CD14-positive monocyte (primary cell): ENCODE measurements around the gene LPO. TPM values are rescaled to one million over a fixed set of nuclear protein-coding genes. Genes with fewer than 3 reads are reported as not detected.
A peak's percentile ranks its signal among the peaks of the same experiment; 100 is the strongest.

Experiments
- DNase-seq, 3 donors: peaks; one replicate each; pipeline ENCODE4 v3.0.0-alpha.2; 2011 to 2022
- H2AFZ ChIP-seq: 2 replicates; pipeline ENCODE4 v1.6.0; 2012; ENCODE audit warnings: mild to moderate bottlenecking, low read depth, low read length, inconsistent platforms; ENCODE audit not compliant: insufficient read depth, poor library complexity, severe bottlenecking
- H3K27ac ChIP-seq, 2 donors: 1 replicate in 1 of 2; 2 replicates in 1 of 2; pipeline ENCODE4 v1.5.1; 2012 to 2013; ENCODE audit warnings: low read length in 2 of 2, control low read depth in 1 of 2, inconsistent platforms in 1 of 2, low read depth in 1 of 2, mild to moderate bottlenecking in 1 of 2
- H3K27me3 ChIP-seq, 2 donors: one replicate each; pipeline versions ENCODE4 v1.6.0 to v1.6.1; 2011 to 2013; ENCODE audit warnings: low read length in 2 of 2; ENCODE audit not compliant: control insufficient read depth in 2 of 2, insufficient read depth in 2 of 2
- H3K36me3 ChIP-seq, 2 donors: replicated peaks in 1 of 2; 1 replicate in 1 of 2; 2 replicates in 1 of 2; pipeline versions ENCODE4 v1.5.1 to v1.6.1; 2012 to 2013; ENCODE audit warnings: low read length in 2 of 2, control low read depth in 1 of 2, inconsistent platforms in 1 of 2, mild to moderate bottlenecking in 1 of 2; ENCODE audit not compliant: insufficient read depth in 2 of 2, control insufficient read depth in 1 of 2
- H3K4me1 ChIP-seq, 2 donors: 1 replicate in 1 of 2; 2 replicates in 1 of 2; pipeline versions ENCODE4 v1.5.1 to v1.6.1; 2012 to 2013; ENCODE audit warnings: low read length in 2 of 2, control low read depth in 1 of 2, inconsistent platforms in 1 of 2, mild to moderate bottlenecking in 1 of 2, moderate library complexity in 1 of 2; ENCODE audit not compliant: insufficient read depth in 2 of 2, control insufficient read depth in 1 of 2
- H3K4me2 ChIP-seq: replicated peaks from 2 replicates; pipeline ENCODE3; 2012; ENCODE audit warnings: low read length, moderate library complexity, mild to moderate bottlenecking; ENCODE audit not compliant: poor library complexity, severe bottlenecking; ENCODE audit errors: extremely low read depth
- H3K4me3 ChIP-seq, 3 experiments: fragments of 200-600 bp in 1 of 3; sonication (generic) in 1 of 3; replicated peaks in 1 of 3; 1 replicate in 2 of 3; 2 replicates in 1 of 3; pipeline ENCODE4 v1.5.1; 2011 to 2013; ENCODE audit warnings: low read length in 3 of 3, mild to moderate bottlenecking in 3 of 3, control low read depth in 2 of 3, low read depth in 2 of 3, inconsistent platforms in 1 of 3, moderate library complexity in 1 of 3
- H3K79me2 ChIP-seq: 2 replicates; pipeline ENCODE4 v1.6.0; 2012; ENCODE audit warnings: mild to moderate bottlenecking, control low read depth, inconsistent platforms, low read length, moderate library complexity; ENCODE audit not compliant: insufficient read depth
- H3K9ac ChIP-seq: 2 replicates; pipeline ENCODE4 v1.6.0; 2017; ENCODE audit warnings: low read length, mild to moderate bottlenecking; ENCODE audit not compliant: insufficient read depth, poor library complexity, severe bottlenecking
- H3K9me3 ChIP-seq, 2 donors: replicated peaks in 1 of 2; 1 replicate in 1 of 2; 2 replicates in 1 of 2; pipeline versions ENCODE4 v1.5.1 to v1.6.1; 2012 to 2013; ENCODE audit warnings: low read length in 2 of 2, control low read depth in 1 of 2; ENCODE audit not compliant: control insufficient read depth in 1 of 2, insufficient read depth in 1 of 2
- H4K20me1 ChIP-seq: 2 replicates; pipeline ENCODE4 v1.6.0; 2012; ENCODE audit warnings: mild to moderate bottlenecking, low read length, control low read depth, moderate library complexity; ENCODE audit not compliant: insufficient read depth
- H3K27ac Mint-ChIP-seq, 7 donors: one replicate each; pipeline ENCODE4 v1.8.0; 2020; ENCODE audit warnings: mild to moderate bottlenecking in 7 of 7, mixed read lengths in 7 of 7, moderate library complexity in 6 of 7, inconsistent platforms in 2 of 7
- H3K27me3 Mint-ChIP-seq, 3 donors: one replicate each; pipeline ENCODE4 v1.8.0; 2021 to 2022; ENCODE audit warnings: low read depth in 3 of 3, mild to moderate bottlenecking in 3 of 3, mixed read lengths in 3 of 3, moderate library complexity in 3 of 3, inconsistent platforms in 1 of 3
- H3K36me3 Mint-ChIP-seq, 2 donors: one replicate each; pipeline ENCODE4 v1.8.0; 2020; ENCODE audit warnings: mixed read lengths in 2 of 2, inconsistent platforms in 1 of 2, mild to moderate bottlenecking in 1 of 2
- H3K4me1 Mint-ChIP-seq: one replicate; pipeline ENCODE4 v1.8.0; 2020; ENCODE audit warnings: mild to moderate bottlenecking, mixed read lengths
- H3K4me3 Mint-ChIP-seq, 2 donors: one replicate each; pipeline ENCODE4 v1.8.0; 2020; ENCODE audit warnings: mild to moderate bottlenecking in 2 of 2, mixed read lengths in 2 of 2, moderate library complexity in 1 of 2
- H3K9me3 Mint-ChIP-seq, 7 donors: one replicate each; pipeline ENCODE4 v1.8.0; 2020 to 2022; ENCODE audit warnings: mixed read lengths in 7 of 7, mild to moderate bottlenecking in 6 of 7, moderate library complexity in 6 of 7, inconsistent platforms in 2 of 7
- CTCF ChIP-seq: fragments of 200-600 bp; IDR thresholded peaks from one replicate; pipeline ENCODE4 v1.8.0; 2022; ENCODE audit warnings: antibody characterized with exemption, mild to moderate bottlenecking
- WGBS: methylation state at CpG from one replicate; pipeline ENCODE4 v1.1.5; 2013; ENCODE audit warnings: missing lambda C conversion rate; ENCODE audit not compliant: insufficient coverage; 5-methylcytosine and 5-hydroxymethylcytosine counted together
- intact Hi-C, 2 donors: fragments of 100-400 bp; cut with micrococcal nuclease; formaldehyde crosslinking; loops; one replicate each; pipeline versions ENCODE4 v1.15.0 to v1.15.1; 2023
- polyA plus RNA-seq, 3 donors: library from polyadenylated mRNA; depleted of rRNA in 1 of 3; unstranded in 2 of 3; stranded (reverse) in 1 of 3; fragments of 300-500 nt in 2 of 3; fragments of >200 nt in 1 of 3; fragmentation: Illumina TruSeq in 2 of 3; gene quantifications; 1 replicate in 2 of 3; 2 replicates in 1 of 3; pipeline ENCODE4 v1.2.3, GENCODE V29; 2012 to 2021

The LPO gene
- polyA plus RNA-seq, 3 donors, result 0.04 to 0.43 TPM; not detected in 1

GRCh38 chr17:58273453-58274104 lies 35.2 kb downstream of the LPO start:
- Mint-ChIP-seq H3K4me3 (peak overlapping the region; percentile 27 to 53), H3K9me3 (peaks cover 0 to 1% (median 0%) of the 10 kb centered on the region in 7 donors), H3K36me3 (peaks cover 19 to 25% of the 10 kb centered on the region in 2 donors), H3K27ac (peak overlapping the region in 3 of 7 donors; percentile 11 to 72 (median 36)), H3K27me3 (peaks cover 0 to 3% (median 0%) of the 10 kb centered on the region in 3 donors), H3K4me1 (peaks cover 86% of the 10 kb centered on the region)
- Histone ChIP-seq H3K9me3 (no peaks in the 10 kb centered on the region), H4K20me1 (no peaks in the 10 kb centered on the region), H3K79me2 (peaks cover 93% of the 10 kb centered on the region), H3K36me3 (no peaks in the 10 kb centered on the region), H3K9ac (no peak overlapping the region), H3K27me3 (no peaks in the 10 kb centered on the region), H3K27ac (peak overlapping the region in 1 of 2 donors; percentile 62), H3K4me1 (peaks cover 69 to 82% of the 10 kb centered on the region in 2 donors), H3K4me3 (peak overlapping the region in 1 of 3 experiments; percentile 25), H2AFZ (peak overlapping the region; percentile 54), H3K4me2 (peak overlapping the region; percentile 31)
- WGBS, result 30% methylated on average over 7 of the region's 15 CpGs
- DNase-seq, result no peak
- intact Hi-C loops, result no loop called here
- TF ChIP-seq CTCF, result no peak

- intact Hi-C loops, result loop anchor here in 1 of 2 donors (5.0 kb wide), 2 partner anchors 52 to 142 kb away; partner anchors contain the start of genes RNF43 and TSPOAP1
- H3K9me3 ChIP-seq, result no peaks in the 10 kb centered on the region
- Mint-ChIP-seq H3K4me1 (peaks cover 83% of the 10 kb centered on the region), H3K9me3 (peaks cover 0 to 1% (median 0%) of the 10 kb centered on the region in 7 donors), H3K27me3 (peaks cover 0 to 3% (median 0%) of the 10 kb centered on the region in 3 donors), H3K36me3 (peaks cover 11 to 16% of the 10 kb centered on the region in 2 donors), H3K4me3 (no peak overlapping the region), H3K27ac (peak overlapping the region in 1 of 7 donors; percentile 4)
- peaks cover 98% of the 10 kb centered on the region for H3K79me2 ChIP-seq
- peak overlapping the region; percentile 37 for H2AFZ ChIP-seq
- DNase-seq, result no peak
- no peak overlapping the region for H3K9ac ChIP-seq
- H3K36me3 ChIP-seq, result no peaks in the 10 kb centered on the region
- H3K4me3 ChIP-seq, result no peak overlapping the region
- no peak overlapping the region for H3K27ac ChIP-seq
- 0% methylated on average over 2 of the region's 10 CpGs for WGBS
- no peak overlapping the region for H3K4me2 ChIP-seq
- H3K27me3 ChIP-seq, result no peaks in the 10 kb centered on the region
- TF ChIP-seq CTCF, result no peak
- H4K20me1 ChIP-seq, result no peaks in the 10 kb centered on the region
- H3K4me1 ChIP-seq, result peaks cover 71 to 85% of the 10 kb centered on the region in 2 donors
Observed at GRCh38 chr17:58275417-58275816, 37.0 kb downstream of the LPO start.
